ENCODE data around the gene TMC6.
A peak's percentile ranks its signal among the peaks of the same experiment; 100 is the strongest.
"Not testable (repeated sequence)": the region's sequence is repeated elsewhere in the genome, so short reads cannot be mapped to it uniquely, and the experiment has no call there.

The TMC6 gene

DNA sequence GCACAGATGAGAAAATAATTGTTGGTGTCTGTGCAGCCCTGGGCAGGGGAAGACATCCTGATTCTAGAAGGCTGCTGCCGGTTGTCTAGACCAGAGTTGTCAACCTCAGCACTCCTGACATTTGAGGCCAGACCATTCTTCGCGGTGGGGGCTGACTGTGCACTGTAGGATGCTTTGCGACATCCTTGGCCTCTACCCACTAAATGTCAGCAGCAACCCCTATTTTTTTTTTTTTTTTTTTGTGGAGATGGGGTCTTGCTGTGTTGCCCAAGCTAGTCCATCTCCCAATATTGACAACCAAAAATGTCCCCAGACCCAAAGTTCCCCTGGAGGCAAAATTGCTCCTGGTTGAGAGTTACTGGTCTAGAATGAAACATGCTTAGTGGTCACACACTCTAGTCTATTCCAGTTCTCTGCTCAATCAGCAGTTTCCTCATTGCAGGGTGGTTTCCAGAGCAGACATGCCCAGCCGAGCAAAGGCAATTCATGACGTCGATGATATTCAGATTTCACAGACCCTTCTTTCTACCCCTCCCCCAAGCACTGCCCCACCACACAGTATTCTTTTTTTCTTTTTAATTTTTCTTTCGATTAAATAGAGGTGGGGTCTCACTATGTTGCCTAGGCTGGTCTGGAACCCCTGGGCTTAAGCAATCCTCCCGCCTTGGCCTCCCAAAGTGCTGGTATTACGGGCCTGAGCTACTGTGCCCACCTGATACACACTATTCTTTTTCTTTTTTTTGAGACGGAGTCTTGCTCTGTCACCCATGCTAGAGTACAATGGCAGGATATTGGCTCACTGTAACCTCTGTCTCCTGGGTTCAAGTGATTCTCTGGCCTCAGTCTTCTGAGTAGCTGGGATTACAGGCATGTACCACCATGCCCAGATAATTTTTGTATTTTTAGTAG lies 26.6 kb upstream of the TMC6 start:
- DNase-seq, result no peak

DNA sequence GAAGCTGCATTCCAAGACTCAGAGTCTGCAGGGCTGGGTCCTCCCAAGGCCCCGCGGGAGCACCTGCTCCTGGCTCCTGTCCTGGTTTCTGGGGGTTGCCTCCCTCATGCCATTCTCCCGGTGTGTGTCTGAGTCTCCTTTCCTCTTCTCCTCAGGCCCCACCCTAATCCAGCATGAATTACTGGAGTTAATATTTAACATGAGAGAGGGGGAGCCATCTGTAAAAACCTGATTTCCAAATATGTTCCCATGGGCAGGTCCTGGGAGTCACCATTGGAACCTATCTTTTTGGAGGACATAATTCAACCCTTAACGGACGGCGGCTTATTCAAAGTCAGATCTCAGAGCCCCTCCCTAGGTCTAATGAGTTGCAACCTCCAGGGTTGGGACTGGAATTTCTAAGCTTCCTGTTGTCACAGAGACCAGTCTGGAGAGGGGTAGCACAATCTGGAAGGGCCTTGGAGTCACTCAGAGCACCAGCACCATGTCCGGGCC lies 23.0 kb upstream of the TMC6 start:
- no peak for DNase-seq

DNA sequence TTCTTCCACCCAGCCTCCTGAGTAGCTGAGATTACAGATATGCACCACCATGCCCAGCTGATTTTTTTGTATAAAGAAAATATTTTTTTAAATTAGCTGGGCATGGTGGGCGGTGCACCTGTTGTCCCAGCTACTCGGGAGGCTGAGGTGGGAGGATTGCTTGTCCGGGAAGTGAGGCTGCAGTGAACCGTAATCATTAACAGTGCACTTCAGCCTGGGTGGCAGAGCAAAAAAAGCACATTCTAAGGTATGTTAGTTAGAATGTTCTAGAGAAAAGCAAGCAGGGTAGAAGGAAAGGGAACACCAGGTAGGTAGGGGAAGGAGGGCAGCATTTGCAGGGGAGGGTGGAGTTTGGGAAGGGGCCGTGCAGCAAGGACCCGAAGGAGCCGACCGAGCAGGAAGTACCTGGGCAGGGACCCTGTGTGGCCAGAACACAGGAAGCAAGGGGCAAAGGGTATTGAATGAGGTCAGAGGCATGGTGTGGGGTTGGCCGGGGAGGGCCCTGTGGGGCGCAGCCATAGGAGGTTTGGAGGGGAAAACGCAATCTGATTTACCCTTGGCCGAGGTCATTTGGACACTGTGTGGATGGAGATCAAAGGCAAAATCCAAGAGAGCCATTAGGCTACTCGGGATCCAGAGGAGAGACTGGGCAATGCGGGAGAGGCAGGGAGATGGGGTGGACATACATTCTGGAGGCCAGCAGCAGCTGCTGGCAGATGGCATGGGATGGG lies 19.9 kb upstream of the TMC6 start:
- DNase-seq, result no peak

DNA sequence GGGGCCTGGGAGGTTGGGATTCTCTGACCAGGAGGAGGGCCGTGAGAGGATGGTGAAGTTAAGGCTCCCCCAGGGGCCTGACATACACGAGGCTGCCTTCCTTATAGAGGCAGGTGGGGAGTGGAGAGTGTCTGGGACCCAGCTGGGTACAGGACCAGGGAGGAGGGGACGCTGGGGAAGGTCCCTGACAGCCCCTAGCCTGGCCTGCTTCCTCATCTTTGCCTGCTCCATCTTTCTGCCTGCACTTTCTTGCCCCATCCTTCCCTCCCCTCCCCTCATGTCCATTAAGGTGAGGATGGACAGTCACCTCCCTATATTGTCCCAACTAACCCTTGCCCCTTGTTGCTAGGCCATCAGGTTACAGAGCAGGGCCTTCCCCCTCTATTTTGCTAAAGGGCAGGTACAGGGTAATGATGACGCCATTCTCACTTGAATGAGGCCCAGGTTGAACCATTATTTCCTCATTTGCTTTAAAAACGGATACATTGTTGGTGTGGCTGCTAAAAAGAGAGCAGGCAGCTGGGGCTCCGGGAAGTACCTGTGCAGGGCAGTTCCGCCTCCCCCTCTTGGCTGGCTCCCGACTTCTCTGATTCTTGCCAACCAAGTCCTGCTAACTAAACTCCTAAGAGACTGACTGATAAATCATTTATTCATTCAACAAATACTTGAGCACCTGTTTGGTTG lies 18.9 kb upstream of the TMC6 start:
- no peak for DNase-seq

DNA sequence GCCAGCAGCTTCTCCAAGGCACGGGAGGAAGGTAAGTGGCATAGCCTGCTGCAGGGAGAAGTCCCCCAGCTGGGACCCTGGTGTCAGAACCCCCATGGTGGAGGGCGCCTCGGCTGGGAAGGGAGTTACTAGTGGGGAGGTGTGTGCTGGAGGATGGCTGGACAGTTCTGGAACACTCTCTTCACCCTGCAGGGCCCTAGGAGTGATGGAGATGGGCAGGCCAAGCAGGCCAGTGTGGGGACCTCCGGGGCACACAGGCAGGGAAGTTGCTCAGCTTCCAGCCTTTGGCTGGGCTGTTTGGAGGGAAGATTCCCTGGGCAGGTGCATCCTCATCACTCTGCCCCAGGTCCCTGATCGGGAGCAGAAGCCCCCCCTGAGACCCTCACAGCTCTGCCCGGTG lies 18.3 kb upstream of the TMC6 start:
- no peak for DNase-seq

DNA sequence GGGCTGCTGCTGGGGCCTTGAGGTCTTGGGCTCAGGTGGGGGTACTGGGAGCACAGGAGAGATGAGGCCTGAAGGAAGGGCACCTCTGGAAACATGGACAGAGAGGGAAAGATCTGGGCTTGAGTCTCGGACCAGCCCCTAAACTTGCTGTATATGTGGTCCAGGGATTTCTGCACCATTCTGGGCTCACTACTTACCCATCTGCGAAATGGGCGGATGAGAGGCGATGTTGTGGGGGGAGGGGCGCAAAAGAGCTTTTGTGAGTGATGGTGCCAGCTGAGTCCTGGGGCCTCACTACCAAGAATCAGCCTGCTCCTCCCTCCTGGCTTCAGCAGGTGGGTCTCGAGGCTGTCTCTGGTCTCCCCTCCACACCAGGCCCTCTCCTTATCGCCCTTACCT lies 17.9 kb upstream of the TMC6 start:
- no peak for DNase-seq

DNA sequence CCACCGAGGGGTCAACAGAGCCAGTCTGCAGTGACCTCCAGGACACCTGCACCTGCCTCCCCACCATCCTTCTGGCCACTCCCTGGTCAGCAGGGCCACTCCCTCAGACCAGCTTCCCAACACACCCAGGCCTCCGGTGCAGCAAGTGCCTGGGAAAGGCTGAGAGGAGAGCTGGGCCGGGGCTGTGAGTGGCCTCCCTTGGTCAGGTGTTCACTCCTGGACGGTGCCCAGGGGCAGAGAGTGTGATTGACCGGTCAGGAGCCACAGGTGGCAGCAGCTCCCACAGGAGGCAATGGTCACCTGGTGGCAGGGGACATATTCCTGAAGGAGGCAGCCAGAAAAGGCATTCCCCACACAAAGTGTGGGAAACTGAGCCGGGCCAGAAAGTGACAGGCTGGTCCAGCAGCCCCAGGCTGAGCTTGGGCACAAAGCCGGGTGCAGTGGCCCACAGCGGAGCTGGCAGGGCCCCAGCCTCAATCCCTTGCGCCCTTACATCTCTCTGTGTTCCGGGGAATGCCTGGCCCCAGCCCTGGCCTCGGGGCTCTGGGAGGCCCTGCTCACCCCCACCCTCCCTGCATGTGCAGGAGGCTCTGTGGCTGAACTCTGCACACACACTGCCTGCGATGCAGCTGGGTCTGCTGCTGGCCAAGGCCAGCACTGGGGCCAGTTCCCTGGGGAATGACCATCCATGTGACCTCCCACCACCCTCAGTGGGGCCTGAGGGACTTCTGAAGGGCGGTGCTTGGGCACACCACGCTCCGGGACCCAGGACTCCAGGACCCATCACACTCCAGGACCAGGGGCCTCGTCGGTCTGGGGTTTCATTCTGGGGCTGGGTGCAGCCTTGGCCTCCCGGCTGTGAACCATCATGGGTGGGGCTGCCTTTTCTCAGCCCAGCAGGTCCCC lies 16.4 kb upstream of the TMC6 start:
- DNase-seq, result no peak

DNA sequence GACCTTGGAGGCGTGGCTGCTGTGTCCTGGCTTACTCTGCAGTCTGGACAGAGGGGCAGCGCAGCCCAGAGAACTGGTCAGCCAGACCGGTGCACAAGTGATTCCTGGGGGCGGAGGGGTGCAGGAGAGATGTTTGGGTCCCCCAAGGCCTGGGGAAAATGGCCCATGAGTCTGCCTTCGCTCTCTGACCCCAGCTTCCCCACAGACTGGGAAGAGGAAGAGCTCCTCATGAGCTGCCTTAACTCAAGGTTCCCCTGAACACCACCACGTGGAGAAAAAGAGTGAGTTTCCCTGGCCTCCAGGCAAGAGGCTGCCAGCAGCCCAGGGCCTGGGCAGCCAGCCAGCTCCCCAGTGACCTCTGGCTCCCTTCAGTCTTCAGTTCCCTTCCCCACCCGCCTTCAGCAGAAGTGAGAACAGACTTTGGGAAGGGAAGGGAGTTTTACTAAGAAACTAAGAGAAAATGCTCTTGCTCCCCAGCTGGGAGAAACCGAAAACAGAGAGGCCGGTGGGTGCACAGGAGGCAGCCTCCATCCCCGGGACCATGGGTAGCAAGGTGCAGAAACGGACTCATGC lies 15.7 kb upstream of the TMC6 start:
- no peak for DNase-seq

DNA sequence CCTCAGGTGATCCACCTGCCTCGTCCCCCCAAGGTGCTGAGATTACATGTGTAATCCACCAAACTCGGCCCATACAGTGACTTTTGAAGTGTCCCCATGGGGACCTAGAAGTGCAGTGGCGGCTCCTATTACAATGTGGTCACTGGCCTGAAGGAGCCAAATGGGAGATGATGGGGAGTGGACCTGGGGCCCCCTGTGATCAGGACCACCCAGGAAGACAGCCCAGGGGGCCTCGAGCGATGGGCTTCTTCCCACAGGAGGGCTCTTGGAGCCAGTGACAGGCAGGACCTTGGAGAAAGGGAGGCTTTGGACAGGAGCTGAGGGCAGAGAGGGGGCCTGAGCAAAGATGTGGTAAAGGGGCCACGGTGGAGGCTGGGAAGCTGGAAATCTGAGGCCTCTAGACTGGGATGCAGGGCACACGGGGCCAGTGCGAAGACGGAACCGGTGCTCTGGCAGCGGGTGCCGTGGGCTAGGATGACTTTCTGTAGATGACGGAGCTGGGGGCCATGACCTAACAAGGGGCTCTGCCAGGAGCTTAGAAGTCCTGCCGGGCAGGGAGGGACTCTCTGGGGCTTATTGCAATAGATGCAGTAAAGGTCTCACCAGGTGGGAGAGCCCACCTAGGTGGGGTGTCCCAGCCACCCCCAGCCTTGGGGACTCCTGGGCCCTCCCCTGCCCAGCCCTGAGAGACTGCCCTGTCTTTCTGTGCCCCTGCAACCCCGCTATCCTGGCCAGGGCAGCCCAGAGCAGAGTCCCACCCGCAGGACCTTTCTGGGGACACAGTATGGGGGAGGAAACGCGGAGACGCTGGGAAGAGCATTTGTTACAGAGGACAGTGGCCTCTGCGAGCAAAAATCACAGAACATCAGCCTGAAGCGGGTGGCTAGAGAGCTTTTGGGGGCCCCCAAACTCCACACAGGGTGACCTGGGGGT lies 14.9 kb upstream of the TMC6 start:
- no peak for DNase-seq

DNA sequence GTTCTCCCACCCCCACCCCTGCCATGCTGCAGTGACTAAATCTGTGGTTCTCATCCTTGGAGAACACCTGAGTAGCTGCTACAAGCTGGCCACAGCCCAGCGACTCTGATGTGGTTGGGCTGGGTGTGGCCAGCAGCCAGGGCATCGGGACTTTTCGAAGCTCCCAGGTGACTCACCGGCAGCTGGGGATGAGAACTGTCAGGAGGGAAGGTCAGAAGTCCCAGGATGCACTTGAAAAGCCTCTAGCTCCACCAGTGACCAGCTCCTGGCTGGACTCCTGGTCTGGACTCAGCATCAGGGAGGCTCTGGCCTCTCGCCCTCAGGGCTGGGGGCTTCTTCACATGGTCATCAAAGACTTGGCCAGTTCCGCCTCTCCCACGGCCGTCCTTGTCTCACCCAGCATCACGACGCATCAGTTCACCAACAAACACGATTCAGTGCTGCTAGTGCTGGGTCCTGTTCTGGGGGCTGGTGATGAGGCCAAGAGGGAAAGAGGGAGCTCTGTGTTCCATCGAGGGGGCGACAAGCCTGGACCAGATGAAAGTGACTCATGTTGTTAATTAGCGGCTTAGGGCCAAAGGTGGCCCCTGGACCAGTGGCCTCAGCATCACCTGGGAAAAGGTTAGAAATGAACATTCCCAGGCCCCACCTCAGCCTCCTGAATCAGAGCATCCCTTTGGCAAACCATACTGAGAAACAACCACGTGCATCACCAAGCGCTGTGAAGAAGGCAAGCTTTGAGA lies 13.7 kb upstream of the TMC6 start:
- peak in 1 of 3 experiments; percentile 30 for DNase-seq

DNA sequence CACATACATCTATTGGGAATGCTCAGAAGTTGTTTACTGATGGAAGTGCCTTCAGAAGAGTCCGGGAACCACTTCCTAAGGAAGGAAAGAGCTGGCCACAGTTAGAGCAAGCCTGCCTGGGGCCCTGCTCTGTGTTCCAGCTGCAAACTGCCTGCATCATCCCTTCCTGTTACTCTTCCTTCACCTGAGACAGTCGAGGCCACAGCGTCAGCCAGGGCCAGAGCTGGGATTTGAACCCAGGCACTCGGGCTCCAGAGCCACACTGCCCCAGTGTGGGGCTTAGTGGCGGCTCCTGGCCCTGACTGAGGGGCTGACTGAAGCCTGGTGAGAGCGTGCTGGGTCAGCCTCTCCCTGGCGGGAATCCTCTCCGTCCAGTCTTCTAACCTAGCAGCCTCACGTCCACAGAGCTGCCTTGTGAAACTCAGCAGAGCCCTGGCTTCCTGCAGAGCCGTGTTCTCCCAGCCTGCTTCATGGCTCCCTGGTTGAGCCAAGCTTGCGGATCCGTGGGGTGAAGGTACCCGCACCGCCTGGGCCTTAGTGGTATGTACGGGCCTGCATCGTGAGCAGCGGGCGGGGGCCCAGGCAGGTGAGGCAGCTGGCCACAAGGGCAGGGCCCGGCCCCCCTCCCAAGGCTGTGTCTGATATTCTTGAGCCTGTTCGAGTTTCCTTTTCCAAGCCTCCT lies 13.0 kb upstream of the TMC6 start:
- DNase-seq, result no peak

DNA sequence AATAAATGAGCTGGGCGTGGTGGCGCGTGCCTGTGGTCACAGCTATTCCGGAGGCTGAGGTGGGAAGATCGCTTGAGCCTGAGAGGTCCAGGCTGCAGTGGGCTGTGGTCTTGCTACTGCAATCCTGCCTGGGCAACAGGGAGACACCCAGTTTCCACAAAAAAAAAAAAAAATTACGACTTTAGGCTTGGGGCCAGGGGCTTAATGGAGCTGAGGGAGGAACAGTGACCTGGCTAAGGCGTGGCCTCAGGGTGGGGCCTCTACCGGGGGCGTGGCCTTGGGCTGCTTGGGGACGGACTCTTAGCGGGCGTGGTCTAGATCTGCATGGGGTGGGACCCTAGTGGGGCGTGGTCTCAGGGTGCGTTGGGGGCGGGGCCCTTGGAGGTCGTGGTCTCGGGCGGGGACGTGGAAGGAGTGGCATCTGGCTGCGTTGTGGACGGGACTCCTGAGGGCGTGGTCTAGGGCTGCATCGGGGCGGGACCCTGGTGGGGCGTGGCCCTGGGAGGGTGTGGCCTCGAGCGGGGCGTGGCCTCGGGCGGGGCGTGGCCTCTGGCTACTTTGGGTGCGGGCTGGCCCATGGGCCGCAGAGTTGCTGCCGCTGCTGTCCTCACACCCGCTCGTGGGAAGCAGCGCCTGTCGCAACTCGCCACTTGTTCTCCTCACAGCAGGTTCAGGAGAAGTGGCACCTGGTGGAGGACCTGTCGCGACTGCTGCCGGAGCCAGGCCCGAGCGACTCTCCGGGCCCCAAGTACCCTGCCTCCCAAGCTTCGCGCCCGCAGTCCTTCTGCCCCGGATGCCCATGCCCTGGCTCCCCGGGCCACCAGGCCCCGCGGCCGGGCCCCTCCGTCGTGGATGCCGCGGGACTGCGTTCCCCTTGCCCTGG lies 11.9 kb upstream of the TMC6 start:
- DNase-seq, result peak; percentile 68 to 93 (median 86)

DNA sequence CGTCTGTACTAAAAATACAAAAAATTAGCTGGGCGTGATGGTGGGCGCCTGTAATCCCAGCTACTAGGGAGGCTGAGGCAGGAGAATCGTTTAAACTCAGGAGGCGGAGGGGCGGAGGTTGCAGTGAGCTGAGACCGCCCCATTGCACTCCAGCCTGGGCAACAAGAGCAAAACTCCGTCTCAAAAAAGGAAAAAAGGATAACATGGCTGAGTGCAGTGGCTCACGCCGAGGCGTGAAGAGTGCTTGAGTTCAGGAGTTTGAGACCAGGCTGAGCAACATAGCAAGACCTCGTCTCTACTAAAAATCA lies 11.3 kb upstream of the TMC6 start:
- not testable (repeated sequence) for DNase-seq

DNA sequence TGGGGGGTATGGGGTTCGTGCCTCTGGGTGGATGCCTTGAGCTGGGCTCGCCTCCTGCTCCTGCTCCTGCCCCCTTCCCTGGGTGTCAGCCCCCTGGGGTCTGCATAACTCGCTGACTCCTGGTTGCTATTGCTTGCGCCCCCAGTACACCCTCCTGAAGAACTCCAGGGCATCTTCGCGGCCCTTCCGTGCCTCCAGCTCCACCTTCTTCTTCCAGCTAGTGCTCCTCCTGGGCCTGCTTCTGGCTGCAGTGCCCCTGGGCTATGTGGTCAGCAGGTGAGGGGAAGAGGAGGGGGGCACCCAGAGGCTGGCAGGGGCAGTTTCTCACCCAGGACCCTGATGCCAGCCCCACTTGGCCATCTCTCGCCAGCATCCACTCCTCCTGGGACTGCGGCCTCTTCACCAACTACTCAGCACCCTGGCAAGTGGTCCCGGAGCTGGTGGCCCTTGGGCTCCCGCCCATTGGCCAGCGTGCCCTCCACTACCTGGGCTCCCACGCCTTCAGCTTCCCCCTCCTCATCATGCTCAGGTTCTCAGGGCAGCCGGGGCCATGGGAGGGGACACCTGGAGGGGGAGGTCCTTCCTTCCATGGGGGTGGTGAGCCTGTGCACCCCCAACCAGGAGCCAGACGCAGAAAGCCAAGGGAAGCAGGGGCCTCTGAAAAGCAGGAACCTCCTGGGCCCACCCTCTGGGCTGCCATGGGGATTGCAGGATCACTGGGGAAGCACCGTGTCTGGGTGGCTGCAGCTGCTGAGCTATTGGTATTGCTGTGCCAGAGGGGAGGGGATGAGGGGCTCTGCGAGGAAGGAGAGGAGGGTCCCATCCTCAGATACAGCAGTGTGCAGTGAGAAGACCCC lies 9.9 kb upstream of the TMC6 start:
- DNase-seq, result no peak

DNA sequence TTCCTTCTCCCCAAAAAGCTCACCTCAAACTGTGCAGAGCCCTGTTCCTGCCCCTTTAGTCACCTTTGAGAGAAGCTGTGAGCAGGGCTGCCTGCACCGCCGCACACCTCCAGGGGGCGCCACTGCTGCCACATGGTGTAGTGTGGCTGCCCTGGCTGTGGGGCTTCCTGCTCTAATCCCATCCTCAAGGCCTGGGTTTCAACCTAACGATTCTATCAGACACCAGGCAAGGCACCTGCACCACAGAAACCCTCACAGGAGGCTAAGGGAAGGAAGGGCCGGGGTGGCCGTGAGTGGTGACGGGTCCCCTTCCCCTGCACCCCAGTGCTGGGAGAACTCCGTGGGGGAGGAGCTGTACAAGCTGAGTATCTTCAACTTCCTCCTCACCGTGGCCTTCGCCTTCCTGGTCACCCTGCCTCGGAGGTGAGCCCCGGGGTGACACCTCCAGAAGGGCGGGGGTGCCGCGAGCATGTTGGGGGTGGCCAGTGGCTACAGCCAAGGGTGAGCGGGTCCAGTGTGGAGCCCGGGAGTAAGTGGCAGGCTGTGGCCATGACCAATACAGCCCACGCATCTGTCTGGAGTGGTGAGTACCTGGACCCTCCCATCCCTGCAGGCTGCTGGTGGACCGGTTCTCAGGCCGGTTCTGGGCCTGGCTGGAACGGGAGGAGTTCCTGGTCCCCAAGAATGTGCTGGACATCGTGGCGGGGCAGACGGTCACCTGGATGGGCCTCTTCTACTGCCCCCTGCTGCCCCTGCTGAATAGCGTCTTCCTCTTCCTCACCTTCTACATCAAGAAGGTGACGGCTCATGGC lies 9.0 kb upstream of the TMC6 start:
- DNase-seq, result no peak

DNA sequence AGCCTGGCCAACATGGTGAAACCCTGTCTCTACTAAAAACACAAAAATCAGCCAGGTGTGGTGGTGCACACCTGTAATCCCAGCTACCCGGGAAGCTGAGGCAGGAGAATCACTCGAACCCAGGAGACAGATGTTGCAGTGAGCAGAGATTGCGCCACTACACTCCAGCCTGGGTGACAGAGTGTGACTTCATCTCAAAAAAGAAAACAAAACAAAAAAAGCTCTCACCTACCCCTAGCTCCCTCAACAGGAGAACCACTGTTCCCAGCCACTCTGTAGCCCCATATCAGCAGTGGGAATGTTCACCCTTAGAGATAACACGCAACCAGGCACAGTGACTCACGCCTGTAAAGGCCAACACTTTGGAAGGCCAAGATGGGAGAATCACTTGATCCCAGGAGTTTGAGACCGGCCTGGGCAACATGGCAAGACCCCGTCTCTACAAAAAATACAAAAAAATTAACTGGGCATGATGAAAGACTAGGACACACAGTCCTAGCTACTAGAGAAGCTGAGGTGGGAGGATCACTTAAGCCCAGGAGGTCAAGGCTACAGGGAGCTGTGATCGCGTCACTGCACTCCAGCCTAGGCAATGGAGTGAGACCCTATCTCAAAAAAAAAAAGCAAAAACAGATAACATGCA lies 7.4 kb upstream of the TMC6 start:
- no peak for DNase-seq
